Measurements from ENCODE around the gene PTGDR2. TPM values are rescaled to one million over a fixed set of nuclear protein-coding genes. Genes with fewer than 3 reads are reported as not detected.
A peak's percentile ranks its signal among the peaks of the same experiment; 100 is the strongest.

The PTGDR2 gene
- total RNA-seq, 1 experiment from 2014 or later: not detected

GRCh38 chr11:60836866-60837515, 18.8 kb downstream of the PTGDR2 start:
- DNase-seq (no peak), ATAC-seq (no peak)
- H3K36me3 ChIP-seq (ENCODE audit: low read depth, low read length): no peaks in the 10 kb centered on the region
- no peak overlapping the region for H2AFZ ChIP-seq (ENCODE audit: low read length)
- no peak overlapping the region for H3K27ac ChIP-seq (ENCODE audit: low read length)
- no peak overlapping the region for H3K4me3 ChIP-seq (ENCODE audit: low read length)
- H4K20me1 ChIP-seq (ENCODE audit: low read length): no peaks in the 10 kb centered on the region
- peaks cover 35% of the 10 kb centered on the region for H3K4me1 ChIP-seq (ENCODE audit: insufficient read depth, low read length)
- CTCF ChIA-PET: no interaction called here
- H3K27me3 ChIP-seq (ENCODE audit: low read length): no peaks in the 10 kb centered on the region
- POLR2A ChIA-PET (ENCODE audit: unreplicated experiment): no interaction called here
- H3K9me2 ChIP-seq (replicated peaks; ENCODE audit: low read length): no peaks in the 10 kb centered on the region
- H3F3A ChIP-seq (ENCODE audit: low read length, unreplicated experiment): peaks cover 4% of the 10 kb centered on the region
- peaks cover 1% of the 10 kb centered on the region for H3K79me2 ChIP-seq (ENCODE audit: low read length)
- TF ChIP-seq, protein P1, sequence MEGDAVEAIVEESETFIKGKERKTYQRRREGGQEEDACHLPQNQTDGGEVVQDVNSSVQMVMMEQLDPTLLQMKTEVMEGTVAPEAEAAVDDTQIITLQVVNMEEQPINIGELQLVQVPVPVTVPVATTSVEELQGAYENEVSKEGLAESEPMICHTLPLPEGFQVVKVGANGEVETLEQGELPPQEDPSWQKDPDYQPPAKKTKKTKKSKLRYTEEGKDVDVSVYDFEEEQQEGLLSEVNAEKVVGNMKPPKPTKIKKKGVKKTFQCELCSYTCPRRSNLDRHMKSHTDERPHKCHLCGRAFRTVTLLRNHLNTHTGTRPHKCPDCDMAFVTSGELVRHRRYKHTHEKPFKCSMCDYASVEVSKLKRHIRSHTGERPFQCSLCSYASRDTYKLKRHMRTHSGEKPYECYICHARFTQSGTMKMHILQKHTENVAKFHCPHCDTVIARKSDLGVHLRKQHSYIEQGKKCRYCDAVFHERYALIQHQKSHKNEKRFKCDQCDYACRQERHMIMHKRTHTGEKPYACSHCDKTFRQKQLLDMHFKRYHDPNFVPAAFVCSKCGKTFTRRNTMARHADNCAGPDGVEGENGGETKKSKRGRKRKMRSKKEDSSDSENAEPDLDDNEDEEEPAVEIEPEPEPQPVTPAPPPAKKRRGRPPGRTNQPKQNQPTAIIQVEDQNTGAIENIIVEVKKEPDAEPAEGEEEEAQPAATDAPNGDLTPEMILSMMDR (conservative IDR thresholded peaks at IDR 0.05; ENCODE audit: low read depth, low read length): no peak
- no peak for TF ChIP-seq EZH2 (IDR thresholded peaks at IDR 0.05; ENCODE audit: low read length, unreplicated experiment)
- TF ChIP-seq EZH2phosphoT487 (IDR thresholded peaks at IDR 0.05; ENCODE audit: borderline replicate concordance, low read length): no peak
- intact Hi-C loops (cut with micrococcal nuclease): no loop called here
- H3K9me3 ChIP-seq (ENCODE audit: low read length): no peaks in the 10 kb centered on the region
- no TSS peak for BruUV-seq (replicated peaks)
- no peak overlapping the region for H3K9ac ChIP-seq (ENCODE audit: low read length)
- no peak overlapping the region for H3K4me2 ChIP-seq (ENCODE audit: low read length)

GRCh38 chr11:60835534-60835846, 20.3 kb downstream of the PTGDR2 start:
- POLR2A ChIA-PET (ENCODE audit: unreplicated experiment): no interaction called here
- H3K79me2 ChIP-seq (ENCODE audit: low read length): no peaks in the 10 kb centered on the region
- H4K20me1 ChIP-seq (ENCODE audit: low read length): no peaks in the 10 kb centered on the region
- CTCF ChIA-PET: interaction anchor here (0.6 to 1.4 kb wide), 2 partner anchors 64 to 501 kb away, joined by 3 read pairs; no protein-coding TSS in a partner anchor
- DNase-seq (peak; percentile 75), ATAC-seq (peak; percentile 32)
- peak overlapping the region; percentile 6; the same call in 1 of the 2 replicates for H3K9ac ChIP-seq (ENCODE audit: low read length)
- H3K27me3 ChIP-seq (ENCODE audit: low read length): no peaks in the 10 kb centered on the region
- H3K36me3 ChIP-seq (ENCODE audit: low read depth, low read length): no peaks in the 10 kb centered on the region
- H3F3A ChIP-seq (ENCODE audit: low read length, unreplicated experiment): peaks cover 9% of the 10 kb centered on the region
- no TSS peak for BruUV-seq (replicated peaks)
- H3K4me3 ChIP-seq (ENCODE audit: low read length): no peak overlapping the region
- no peaks in the 10 kb centered on the region for H3K9me3 ChIP-seq (ENCODE audit: low read length)
- TF ChIP-seq, protein P1 (conservative IDR thresholded peaks at IDR 0.05; ENCODE audit: low read depth, low read length): no peak
- TF ChIP-seq EZH2phosphoT487 (IDR thresholded peaks at IDR 0.05; ENCODE audit: borderline replicate concordance, low read length) (no peak), EZH2 (IDR thresholded peaks at IDR 0.05; ENCODE audit: low read length, unreplicated experiment) (no peak)
- H3K9me2 ChIP-seq (replicated peaks; ENCODE audit: low read length): no peaks in the 10 kb centered on the region
- H3K27ac ChIP-seq (ENCODE audit: low read length): peak overlapping the region; percentile 76
- H3K4me1 ChIP-seq (ENCODE audit: insufficient read depth, low read length): peaks cover 44% of the 10 kb centered on the region
- intact Hi-C loops (cut with micrococcal nuclease): no loop called here
- peak overlapping the region; percentile 59 for H2AFZ ChIP-seq (ENCODE audit: low read length)
- H3K4me2 ChIP-seq (ENCODE audit: low read length): peak overlapping the region; percentile 44
